Psoas muscle (tissue), 8 donors: ENCODE data around the gene DUS4L. TPM values are rescaled to one million over a fixed set of nuclear protein-coding genes. Genes with fewer than 3 reads are reported as not detected.

Experiments
- ATAC-seq, 4 donors: fragments of 200-7000 bp; cut with Tn5 transposase; one replicate each; pipeline ENCODE4 v1.9.1; 2020; ENCODE audit warnings: moderate library complexity in 3 of 4, mild to moderate bottlenecking in 2 of 4
- DNase-seq, 2 donors: peaks; one replicate each; pipeline ENCODE4 v3.0.0-alpha.2; 2020
- H3K27ac ChIP-seq: fragments of 200-600 bp; one replicate; pipeline ENCODE4 v1.8.0; 2022
- H3K27me3 ChIP-seq, 3 donors: fragments of 200-600 bp in 1 of 3; one replicate each; pipeline versions ENCODE4 v1.6.1 to v1.8.0; 2013 to 2022; ENCODE audit warnings: low read length in 2 of 3, mild to moderate bottlenecking in 2 of 3, moderate library complexity in 1 of 3; ENCODE audit not compliant: insufficient read depth in 3 of 3
- H3K36me3 ChIP-seq, 2 donors: fragments of 200-600 bp in 1 of 2; one replicate each; pipeline versions ENCODE4 v1.6.1 to v1.8.0; 2013 to 2022; ENCODE audit warnings: low read depth in 1 of 2, mild to moderate bottlenecking in 1 of 2, moderate library complexity in 1 of 2; ENCODE audit not compliant: insufficient read depth in 1 of 2
- H3K4me1 ChIP-seq: fragments of 200-600 bp; one replicate; pipeline ENCODE4 v1.8.0; 2022
- H3K4me3 ChIP-seq: fragments of 200-600 bp; one replicate; pipeline ENCODE4 v1.8.0; 2022; ENCODE audit warnings: mild to moderate bottlenecking
- H3K9me3 ChIP-seq: fragments of 200-600 bp; one replicate; pipeline ENCODE4 v1.8.0; 2022
- CTCF ChIP-seq: fragments of 200-600 bp; IDR thresholded peaks from one replicate; pipeline ENCODE4 v1.8.0; 2022; ENCODE audit warnings: antibody characterized with exemption
- WGBS, 3 donors: extraction: QIAGEN DNeasy Blood & Tissue Kit; methylation state at CpG; one replicate each; pipeline versions ENCODE4 v1.1.6 to v1.1.7; 2013; 5-methylcytosine and 5-hydroxymethylcytosine counted together
- intact Hi-C, 2 donors: fragments of 100-400 bp; cut with DNase I; formaldehyde crosslinking; loops; one replicate each; pipeline versions ENCODE4 v1.11.0 to v1.14.2; 2022
- polyA plus RNA-seq, 3 donors: library from polyadenylated mRNA; stranded (reverse); fragments of 200-250 nt; gene quantifications; one replicate each; pipeline ENCODE4 v1.2.3, GENCODE V29; 2013
- total RNA-seq, 4 donors: library from RNA; stranded (reverse); fragmentation: NEBNext Ultra II Directional in 2 of 4; extraction: Animal tissue kit (Norgen Biotek cat#: 25700) in 2 of 4; gene quantifications; one replicate each; pipeline versions ENCODE4 v1.2.1 to v1.2.4, GENCODE V29; 2021 to 2023
- donor health status: healthy with polysubstance abuse.
- donor health status: DM: no; HTN: no; CAD: no; lungs with moderate emphysema.
- donor health status: Bipolar disorder and iron deficiency.
- donor health status: healthy.
- donor health status: DM: yes; HTN: yes; CAD: no.
- donor health status: DM: no; HTN: no; CAD: no.
- donor health status: DM: no; HTN: no; CAD: no.
- donor health status: DM: yes; HTN: yes; CAD: no.

The DUS4L gene
- total and polyA plus RNA-seq, 7 donors = 1.6 to 4.9 (median 3.8) TPM

DNA sequence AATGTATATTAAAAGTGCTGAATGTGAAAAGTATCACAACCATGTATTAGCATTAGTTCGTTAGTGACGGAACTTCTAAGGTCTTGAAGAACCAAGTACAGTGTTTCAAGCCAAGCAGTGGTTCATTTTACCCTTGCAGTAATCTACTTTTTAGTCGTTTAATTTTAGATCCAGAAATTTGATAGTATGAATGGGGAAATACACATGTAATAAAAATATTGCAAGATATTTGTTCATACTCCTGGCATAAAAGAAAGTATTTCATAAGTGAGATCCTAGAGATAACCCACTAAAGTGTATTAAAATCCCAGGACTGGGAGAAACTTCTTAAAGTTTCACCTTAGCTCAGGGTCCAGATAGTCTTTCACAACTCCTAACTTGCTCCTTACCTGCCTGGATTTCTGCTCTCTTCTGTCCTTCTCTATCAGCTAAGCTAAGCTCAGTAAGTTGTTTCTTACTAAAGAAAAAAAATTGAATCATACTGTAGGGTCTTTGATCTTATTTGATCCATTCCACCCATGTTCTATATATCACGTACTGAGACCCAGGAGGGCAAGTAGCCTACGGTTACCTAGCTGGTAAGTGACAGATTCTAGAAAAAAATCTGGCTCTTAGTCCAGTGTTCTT is 17.7 kb downstream of the DUS4L start:
- Histone ChIP-seq H3K36me3 (peaks cover 3 to 30% of the 10 kb centered on the region in 2 donors), H3K4me3 (peak overlapping the region; percentile 66), H3K9me3 (no peaks in the 10 kb centered on the region), H3K27me3 (no peaks in the 10 kb centered on the region), H3K4me1 (peaks cover 16% of the 10 kb centered on the region), H3K27ac (peak overlapping the region; percentile 94)
- intact Hi-C loops = loop anchor here in 1 of 2 donors (10.0 kb wide), 1 partner anchor 143 kb away; no protein-coding TSS in a partner anchor
- TF ChIP-seq CTCF = no peak
- WGBS, 3 donors = 16 to 36% (median 19%) methylated on average over 5 of the region's 5 CpGs
- ATAC-seq (peak in 3 of 4 donors; percentile 28 to 76 (median 43)), DNase-seq (no peak)

GRCh38 chr7:107582875-107583274 is 19.1 kb downstream of the DUS4L start:
- no peak overlapping the region for H3K4me3 ChIP-seq
- TF ChIP-seq CTCF = no peak

DNA sequence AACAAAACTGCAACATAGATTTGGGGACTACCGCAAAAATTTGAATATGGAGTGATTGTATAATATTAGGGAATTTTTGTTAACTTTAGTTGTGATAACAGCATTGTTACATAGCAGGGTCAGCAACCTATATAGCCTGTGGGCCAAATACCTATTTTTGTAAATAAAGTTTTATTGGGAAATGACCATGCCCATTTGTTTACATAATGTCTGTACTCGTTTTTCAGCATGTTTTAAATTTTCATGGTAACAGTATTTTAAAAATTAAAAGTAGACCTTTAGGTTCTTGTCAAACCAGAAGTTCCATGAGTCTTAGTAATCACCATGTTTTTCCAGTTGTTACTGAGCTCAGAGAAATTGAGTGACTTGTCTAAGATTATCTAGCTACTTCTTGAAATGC is 20.9 kb downstream of the DUS4L start:
- H3K4me1 ChIP-seq = peaks cover 16% of the 10 kb centered on the region
- ATAC-seq (no peak), DNase-seq (no peak)
- no peaks in the 10 kb centered on the region for H3K27me3 ChIP-seq
- 85 to 91% (median 86%) methylated on average over 2 of the region's 2 CpGs for WGBS, 3 donors
- H3K36me3 ChIP-seq = peaks cover 3 to 46% of the 10 kb centered on the region in 2 donors
- intact Hi-C loops = loop anchor here in 1 of 2 donors (10.0 kb wide), 1 partner anchor 140 kb away; no protein-coding TSS in a partner anchor
- H3K9me3 ChIP-seq = no peaks in the 10 kb centered on the region
- no peak overlapping the region for H3K4me3 ChIP-seq
- TF ChIP-seq CTCF = no peak
- no peak overlapping the region for H3K27ac ChIP-seq

More at GRCh38 chr7:107582875-107583274, 19.1 kb downstream of the DUS4L start:
- Histone ChIP-seq H3K36me3 (peaks cover 3 to 39% of the 10 kb centered on the region in 2 donors), H3K4me1 (peaks cover 16% of the 10 kb centered on the region), H3K27me3 (no peaks in the 10 kb centered on the region), H3K9me3 (no peaks in the 10 kb centered on the region), H3K27ac (no peak overlapping the region)
- intact Hi-C loops = loop anchor here in 1 of 2 donors (10.0 kb wide), 1 partner anchor 142 kb away; no protein-coding TSS in a partner anchor
- DNase-seq (no peak), ATAC-seq (no peak)
- 85 to 94% (median 87%) methylated on average over 2 of the region's 2 CpGs for WGBS, 3 donors

DNA sequence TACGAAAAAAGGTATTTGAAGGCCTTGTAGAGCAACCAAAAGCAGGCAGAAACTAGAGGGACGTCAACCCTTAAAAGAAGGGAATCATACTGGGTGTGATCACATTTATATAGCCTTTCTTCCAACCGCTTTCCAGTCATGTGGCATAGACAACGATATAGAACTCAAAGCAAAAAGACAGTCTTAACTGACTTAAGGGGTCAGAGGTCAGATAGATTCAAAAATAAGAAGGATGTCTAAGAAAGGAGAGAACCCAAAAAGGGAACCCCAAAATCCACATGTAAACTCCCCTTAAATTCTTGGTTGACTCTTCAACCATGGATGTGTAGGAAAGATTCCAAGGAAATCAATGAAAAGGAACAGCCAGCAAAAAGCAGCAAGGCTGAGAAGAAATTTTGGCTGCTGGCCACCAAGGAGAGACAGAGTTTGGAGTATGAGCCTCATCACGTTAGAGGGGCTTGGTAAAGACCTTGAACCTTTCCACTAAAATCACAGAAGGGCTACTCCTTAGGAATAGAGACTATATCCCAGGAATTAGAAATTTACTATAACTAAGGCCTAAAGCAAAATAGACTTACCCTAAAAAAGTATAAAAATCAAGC is 24.9 kb downstream of the DUS4L start:
- H3K27me3 ChIP-seq = no peaks in the 10 kb centered on the region
- no peaks in the 10 kb centered on the region for H3K9me3 ChIP-seq
- no peaks in the 10 kb centered on the region for H3K4me1 ChIP-seq
- intact Hi-C loops = loop anchor here in 1 of 2 donors (10.0 kb wide), 1 partner anchor 136 kb away; no protein-coding TSS in a partner anchor
- no peak for DNase-seq
- no peak overlapping the region for H3K4me3 ChIP-seq
- ATAC-seq = no peak
- WGBS, 3 donors = 88 to 92% (median 92%) methylated on average over 5 of the region's 5 CpGs
- no peak overlapping the region for H3K27ac ChIP-seq
- no peak for TF ChIP-seq CTCF
- H3K36me3 ChIP-seq = peaks cover 3 to 50% of the 10 kb centered on the region in 2 donors
